Measurements from ENCODE around the gene EGLN1. TPM values are rescaled to one million over a fixed set of nuclear protein-coding genes. Genes with fewer than 3 reads are reported as not detected.

The EGLN1 gene
- total RNA-seq, 3 donors from 2014 or later (not counting 1 experiment from before 2014, with no cell fraction given), result 14.2 to 27.5 (median 24.5) TPM

DNA sequence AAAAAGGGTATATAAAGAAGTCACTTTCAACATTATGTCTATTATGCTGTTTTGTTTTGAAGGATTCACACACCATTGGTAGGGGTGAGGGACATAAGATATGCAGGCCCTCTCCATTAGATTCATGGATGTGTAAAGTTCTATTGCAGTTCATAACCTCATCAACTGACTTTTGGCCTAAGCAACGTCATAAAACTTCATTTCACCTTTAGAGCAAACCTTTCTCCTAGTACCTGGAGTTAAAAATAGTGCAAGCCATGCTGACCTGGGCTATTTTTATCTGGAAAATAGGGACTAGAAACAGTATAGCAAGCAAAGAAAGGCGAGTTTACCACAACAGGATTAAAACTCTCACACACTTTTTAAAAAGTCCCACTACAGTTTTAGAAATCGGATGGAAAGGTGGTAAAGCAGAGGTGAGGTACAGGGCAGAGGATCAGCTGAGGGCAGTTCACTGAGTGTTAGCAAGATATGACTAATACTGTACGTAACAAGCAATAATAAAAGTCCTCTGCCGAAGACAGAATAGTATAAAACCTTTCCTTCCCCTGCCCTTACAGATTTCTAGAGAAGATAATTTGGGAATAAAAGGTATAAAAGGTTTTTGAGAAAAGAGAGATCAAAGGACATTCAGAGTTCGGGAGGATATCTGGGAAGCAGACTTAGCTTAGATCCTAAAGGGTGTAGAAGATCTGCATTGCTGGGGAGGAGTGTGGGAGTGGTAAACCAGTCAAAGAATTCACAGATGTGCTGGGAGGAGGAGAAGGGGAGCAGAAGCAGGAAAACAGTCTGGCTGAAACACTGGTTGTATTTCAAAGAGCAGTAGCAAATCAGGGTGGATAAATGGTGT is 14.3 kb downstream of the EGLN1 start:
- ATAC-seq, result no peak
- no peak overlapping the region for H3K4me3 ChIP-seq (ENCODE audit: low read length)

DNA sequence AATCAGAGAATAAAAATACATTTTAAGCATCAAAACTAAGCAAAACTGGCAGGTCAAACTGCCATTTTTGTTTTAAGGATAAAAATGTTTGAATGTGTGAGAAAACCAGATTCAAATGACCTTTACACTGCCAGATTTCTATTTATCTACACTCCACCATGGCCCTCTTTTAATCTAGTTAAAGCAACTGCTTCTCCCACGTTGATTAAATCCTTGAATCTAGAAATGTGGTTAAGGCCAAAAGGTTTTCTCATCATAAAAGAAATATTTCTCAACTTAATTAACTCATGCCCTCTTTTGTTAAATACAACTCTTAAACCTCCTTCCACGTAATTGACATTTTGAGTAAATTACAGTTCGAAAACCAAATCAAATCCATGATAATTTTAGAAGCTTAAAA is 15.0 kb downstream of the EGLN1 start:
- no peak overlapping the region for H3K4me3 Mint-ChIP-seq

More for the DNA sequence above, 14.3 kb downstream of the EGLN1 start:
- intact Hi-C loops (cut with micrococcal nuclease), result no loop called here
- 74% methylated on average over 2 of the region's 6 CpGs for WGBS (ENCODE audit: insufficient coverage)
- no peaks in the 10 kb centered on the region for H3K9me3 Mint-ChIP-seq
- DNase-seq, result no peak
- peaks cover 8 to 13% of the 10 kb centered on the region in 2 donors for H3K4me1 Mint-ChIP-seq
- no peak overlapping the region for H3K4me3 Mint-ChIP-seq
- Histone ChIP-seq H3K36me3 (ENCODE audit: control insufficient read depth, insufficient read depth, low read length) (peaks cover 9% of the 10 kb centered on the region), H3K27me3 (ENCODE audit: control insufficient read depth, insufficient read depth, low read length) (no peaks in the 10 kb centered on the region), H3K9me3 (ENCODE audit: control insufficient read depth, insufficient read depth, low read length) (no peaks in the 10 kb centered on the region), H3K4me1 (ENCODE audit: control insufficient read depth, insufficient read depth, low read length) (no peaks in the 10 kb centered on the region), H3K27ac (ENCODE audit: low read length) (no peak overlapping the region)
- TF ChIP-seq, protein P1, sequence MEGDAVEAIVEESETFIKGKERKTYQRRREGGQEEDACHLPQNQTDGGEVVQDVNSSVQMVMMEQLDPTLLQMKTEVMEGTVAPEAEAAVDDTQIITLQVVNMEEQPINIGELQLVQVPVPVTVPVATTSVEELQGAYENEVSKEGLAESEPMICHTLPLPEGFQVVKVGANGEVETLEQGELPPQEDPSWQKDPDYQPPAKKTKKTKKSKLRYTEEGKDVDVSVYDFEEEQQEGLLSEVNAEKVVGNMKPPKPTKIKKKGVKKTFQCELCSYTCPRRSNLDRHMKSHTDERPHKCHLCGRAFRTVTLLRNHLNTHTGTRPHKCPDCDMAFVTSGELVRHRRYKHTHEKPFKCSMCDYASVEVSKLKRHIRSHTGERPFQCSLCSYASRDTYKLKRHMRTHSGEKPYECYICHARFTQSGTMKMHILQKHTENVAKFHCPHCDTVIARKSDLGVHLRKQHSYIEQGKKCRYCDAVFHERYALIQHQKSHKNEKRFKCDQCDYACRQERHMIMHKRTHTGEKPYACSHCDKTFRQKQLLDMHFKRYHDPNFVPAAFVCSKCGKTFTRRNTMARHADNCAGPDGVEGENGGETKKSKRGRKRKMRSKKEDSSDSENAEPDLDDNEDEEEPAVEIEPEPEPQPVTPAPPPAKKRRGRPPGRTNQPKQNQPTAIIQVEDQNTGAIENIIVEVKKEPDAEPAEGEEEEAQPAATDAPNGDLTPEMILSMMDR (IDR thresholded peaks at IDR 0.05), result no peak
- H3K36me3 Mint-ChIP-seq, result no peaks in the 10 kb centered on the region
- H3K27me3 Mint-ChIP-seq (ENCODE audit: low read depth in 2 of 2), result no peaks in the 10 kb centered on the region
- no peak overlapping the region for H3K27ac Mint-ChIP-seq

GRCh38 chr1:231404318-231404717 is 17.8 kb downstream of the EGLN1 start:
- Histone ChIP-seq H3K4me3 (ENCODE audit: low read length) (no peak overlapping the region), H3K27me3 (ENCODE audit: control insufficient read depth, insufficient read depth, low read length) (no peaks in the 10 kb centered on the region), H3K27ac (ENCODE audit: low read length) (no peak overlapping the region), H3K36me3 (ENCODE audit: control insufficient read depth, insufficient read depth, low read length) (peaks cover 5% of the 10 kb centered on the region), H3K9me3 (ENCODE audit: control insufficient read depth, insufficient read depth, low read length) (no peaks in the 10 kb centered on the region), H3K4me1 (ENCODE audit: control insufficient read depth, insufficient read depth, low read length) (no peaks in the 10 kb centered on the region)
- TF ChIP-seq, protein P1 (IDR thresholded peaks at IDR 0.05), result no peak
- DNase-seq (no peak), ATAC-seq (no peak)
- Mint-ChIP-seq H3K9me3 (no peaks in the 10 kb centered on the region), H3K36me3 (no peaks in the 10 kb centered on the region), H3K4me1 (peaks cover 7 to 8% of the 10 kb centered on the region in 2 donors), H3K27me3 (ENCODE audit: low read depth in 2 of 2) (no peaks in the 10 kb centered on the region), H3K27ac (no peak overlapping the region), H3K4me3 (no peak overlapping the region)
- WGBS (ENCODE audit: insufficient coverage), result 88% methylated on average over 1 of the region's 2 CpGs
- intact Hi-C loops (cut with micrococcal nuclease), result no loop called here

More for the DNA sequence above, 15.0 kb downstream of the EGLN1 start:
- H3K27me3 ChIP-seq (ENCODE audit: control insufficient read depth, insufficient read depth, low read length), result no peaks in the 10 kb centered on the region
- Mint-ChIP-seq H3K4me1 (peaks cover 3 to 8% of the 10 kb centered on the region in 2 donors), H3K9me3 (no peaks in the 10 kb centered on the region), H3K36me3 (no peaks in the 10 kb centered on the region), H3K27ac (no peak overlapping the region), H3K27me3 (ENCODE audit: low read depth in 2 of 2) (no peaks in the 10 kb centered on the region)
- no peaks in the 10 kb centered on the region for H3K4me1 ChIP-seq (ENCODE audit: control insufficient read depth, insufficient read depth, low read length)
- TF ChIP-seq, protein P1 (IDR thresholded peaks at IDR 0.05), result no peak
- intact Hi-C loops (cut with micrococcal nuclease), result no loop called here
- H3K27ac ChIP-seq (ENCODE audit: low read length), result no peak overlapping the region
- H3K36me3 ChIP-seq (ENCODE audit: control insufficient read depth, insufficient read depth, low read length), result peaks cover 9% of the 10 kb centered on the region
- DNase-seq (no peak), ATAC-seq (no peak)
- H3K4me3 ChIP-seq (ENCODE audit: low read length), result no peak overlapping the region
- WGBS (ENCODE audit: insufficient coverage), result 84% methylated on average over 3 of the region's 3 CpGs
- H3K9me3 ChIP-seq (ENCODE audit: control insufficient read depth, insufficient read depth, low read length), result no peaks in the 10 kb centered on the region
